ENCODE measurements around the gene SAMD13.

SAMD13 gene

GRCh38 chr1:84370266-84370665 is 68.8 kb downstream of the SAMD13 start:
- in situ Hi-C loops (cut with MboI; ENCODE audit: low sequenced_read_pairs) = no loop called here

- in situ Hi-C loops (cut with MboI; ENCODE audit: low sequenced_read_pairs) = no loop called here
These were observed 69.4 kb downstream of the SAMD13 start for GRCh38 chr1:84370831-84371394.

- in situ Hi-C loops (cut with MboI; ENCODE audit: low sequenced_read_pairs) = no loop called here
These were observed 72.1 kb downstream of the SAMD13 start for GRCh38 chr1:84373436-84374141.

GRCh38 chr1:84374991-84375696 is 73.6 kb downstream of the SAMD13 start:
- in situ Hi-C loops (cut with MboI; ENCODE audit: low sequenced_read_pairs) = no loop called here

GRCh38 chr1:84376000-84376910 is 74.7 kb downstream of the SAMD13 start:
- in situ Hi-C loops (cut with MboI; ENCODE audit: low sequenced_read_pairs) = no loop called here

GRCh38 chr1:84377480-84378095 is 76.1 kb downstream of the SAMD13 start:
- in situ Hi-C loops (cut with MboI; ENCODE audit: low sequenced_read_pairs) = no loop called here

- in situ Hi-C loops (cut with MboI; ENCODE audit: low sequenced_read_pairs) = no loop called here
These were observed 77.8 kb downstream of the SAMD13 start for GRCh38 chr1:84379138-84379916.

GRCh38 chr1:84379917-84380180 is 78.3 kb downstream of the SAMD13 start:
- in situ Hi-C loops (cut with MboI; ENCODE audit: low sequenced_read_pairs) = no loop called here

GRCh38 chr1:84382127-84382526 is 80.6 kb downstream of the SAMD13 start:
- in situ Hi-C loops (cut with MboI; ENCODE audit: low sequenced_read_pairs) = no loop called here

GRCh38 chr1:84385347-84385746 is 83.8 kb downstream of the SAMD13 start:
- in situ Hi-C loops (cut with MboI; ENCODE audit: low sequenced_read_pairs) = no loop called here

- in situ Hi-C loops (cut with MboI; ENCODE audit: low sequenced_read_pairs) = no loop called here
These were observed 85.4 kb downstream of the SAMD13 start for GRCh38 chr1:84386716-84387479.

- in situ Hi-C loops (cut with MboI; ENCODE audit: low sequenced_read_pairs) = no loop called here
These were observed 86.1 kb downstream of the SAMD13 start for GRCh38 chr1:84387480-84388163.

- in situ Hi-C loops (cut with MboI; ENCODE audit: low sequenced_read_pairs) = no loop called here
These were observed 88.7 kb downstream of the SAMD13 start for GRCh38 chr1:84390226-84390625.

GRCh38 chr1:84398175-84399155 is 97.0 kb downstream of the SAMD13 start, which contains the start of gene DNASE2B:
DNASE2B (plus strand) TSS chr1:84398484; CDS start chr1:84398565, 81 bp downstream.
- in situ Hi-C loops (cut with MboI; ENCODE audit: low sequenced_read_pairs) = no loop called here

Measured in HL-60/S4 (cell line).